IMR-90 (cell line): ENCODE results near the gene AFF2. TPM values are rescaled to one million over a fixed set of nuclear protein-coding genes. Genes with fewer than 3 reads are reported as not detected.

ENCODE experiments used
- ATAC-seq: fragments of 200-7000 bp; cut with Tn5 transposase; 2 replicates; pipeline ENCODE4 v1.9.1; 2020; ENCODE audit warnings: low read depth, mild to moderate bottlenecking, moderate library complexity
- BruUV-seq: library from RNA; stranded (reverse); fragments of 400-500 nt; replicated peaks from 2 replicates; lab custom pipeline; 2021; lab: Mats Ljungman, UMichigan
- CTCF ChIA-PET: fragments of 300-600 bp; formaldehyde crosslinking; extraction: SDS; loops from one replicate; lab custom pipeline; 2021; ENCODE audit warnings: antibody characterized with exemption; lab: Yijun Ruan, JAX
- POLR2A ChIA-PET: fragments of 300-600 bp; sonication (Branson Sonifier 250); formaldehyde crosslinking; loops from one replicate; lab custom pipeline; 2022; ENCODE audit warnings: antibody characterized with exemption; ENCODE audit not compliant: unreplicated experiment; lab: Charles Lee
- DNase-seq: peaks from one replicate; pipeline ENCODE4 v3.0.0; 2013
- H2AFZ ChIP-seq: replicated peaks from 2 replicates; pipeline ENCODE3; 2013; ENCODE audit warnings: low read length, mild to moderate bottlenecking; ENCODE audit not compliant: poor library complexity
- H2AK5ac ChIP-seq: 2 replicates; pipeline ENCODE4 v1.6.1; 2013; ENCODE audit warnings: low read depth, low read length, inconsistent platforms
- H2AK9ac ChIP-seq: replicated peaks from 2 replicates; pipeline ENCODE3; 2013; ENCODE audit warnings: mild to moderate bottlenecking, low read depth, low read length, moderate library complexity; ENCODE audit not compliant: poor library complexity
- H2BK120ac ChIP-seq: 2 replicates; pipeline ENCODE4 v1.6.1; 2013; ENCODE audit warnings: low read depth, low read length, inconsistent platforms
- H2BK15ac ChIP-seq: 3 replicates; pipeline ENCODE4 v1.6.1; 2013; ENCODE audit warnings: low read depth, low read length, inconsistent platforms
- H2BK20ac ChIP-seq: 2 replicates; pipeline ENCODE4 v1.6.1; 2013; ENCODE audit warnings: low read depth, mild to moderate bottlenecking, inconsistent platforms, low read length, moderate library complexity
- H2BK5ac ChIP-seq: 2 replicates; pipeline ENCODE4 v1.6.1; 2013; ENCODE audit warnings: mild to moderate bottlenecking, low read depth, low read length, inconsistent platforms; ENCODE audit not compliant: poor library complexity, severe bottlenecking
- H3K14ac ChIP-seq: replicated peaks from 2 replicates; pipeline ENCODE4 v1.6.1; 2013; ENCODE audit warnings: low read depth, low read length, inconsistent platforms
- H3K18ac ChIP-seq: 2 replicates; pipeline ENCODE4 v1.6.1; 2013; ENCODE audit warnings: low read depth, low read length, control low read depth
- H3K23ac ChIP-seq: 2 replicates; pipeline ENCODE4 v1.6.1; 2013; ENCODE audit warnings: low read depth, low read length, inconsistent platforms
- H3K27ac ChIP-seq: 2 replicates; pipeline ENCODE4 v1.5.1; 2013; ENCODE audit warnings: mild to moderate bottlenecking, control low read depth, low read length; ENCODE audit not compliant: insufficient read depth
- H3K27me3 ChIP-seq: 2 replicates; pipeline ENCODE4 v1.6.1; 2013; ENCODE audit warnings: low read length; ENCODE audit not compliant: control insufficient read depth, insufficient read depth
- H3K36me3 ChIP-seq: 2 replicates; pipeline ENCODE4 v1.6.1; 2013; ENCODE audit warnings: low read length, mixed read lengths; ENCODE audit not compliant: control insufficient read depth, insufficient read depth
- H3K4ac ChIP-seq: 2 replicates; pipeline ENCODE4 v1.6.1; 2013; ENCODE audit warnings: low read depth, low read length, inconsistent platforms
- H3K4me1 ChIP-seq: 2 replicates; pipeline ENCODE4 v1.6.1; 2013; ENCODE audit warnings: low read length, mixed read lengths; ENCODE audit not compliant: control insufficient read depth, insufficient read depth
- H3K4me2 ChIP-seq: 2 replicates; pipeline ENCODE4 v1.6.1; 2013; ENCODE audit warnings: low read depth, mild to moderate bottlenecking, control low read depth, low read length, moderate library complexity
- H3K4me3 ChIP-seq: 2 replicates; pipeline ENCODE4 v1.5.1; 2013; ENCODE audit warnings: low read depth, mild to moderate bottlenecking, control low read depth, low read length, moderate library complexity; ENCODE audit not compliant: insufficient read depth
- H3K56ac ChIP-seq: 2 replicates; pipeline ENCODE4 v1.6.1; 2013; ENCODE audit warnings: low read length, inconsistent platforms; ENCODE audit not compliant: insufficient read depth; ENCODE audit errors: extremely low read depth
- H3K79me1 ChIP-seq, 2 experiments: 2 replicates each; pipeline ENCODE4 v1.6.1; 2013; ENCODE audit warnings: low read length in 2 of 2, inconsistent platforms in 1 of 2, low read depth in 1 of 2
- H3K9ac ChIP-seq: 2 replicates; pipeline ENCODE4 v1.6.1; 2013; ENCODE audit warnings: low read depth, low read length, control low read depth
- H3K9me1 ChIP-seq: 2 replicates; pipeline ENCODE4 v1.6.1; 2013; ENCODE audit warnings: low read length, inconsistent platforms; ENCODE audit not compliant: insufficient read depth
- H3K9me3 ChIP-seq: 2 replicates; pipeline ENCODE4 v1.6.1; 2013; ENCODE audit warnings: low read length; ENCODE audit not compliant: control insufficient read depth, insufficient read depth
- H4K20me1 ChIP-seq: 2 replicates; pipeline ENCODE4 v1.6.1; 2013; ENCODE audit warnings: low read length, inconsistent platforms; ENCODE audit not compliant: insufficient read depth
- H4K5ac ChIP-seq: 2 replicates; pipeline ENCODE4 v1.6.1; 2013; ENCODE audit warnings: mild to moderate bottlenecking, low read depth, low read length, control low read depth
- H4K8ac ChIP-seq, 2 experiments: 2 replicates each; pipeline ENCODE4 v1.6.1; 2013; ENCODE audit warnings: low read depth in 2 of 2, low read length in 2 of 2, control low read depth in 1 of 2, inconsistent platforms in 1 of 2
- H4K91ac ChIP-seq: 2 replicates; pipeline ENCODE4 v1.6.1; 2013; ENCODE audit warnings: low read depth, low read length, inconsistent platforms; ENCODE audit not compliant: insufficient read depth
- MAZ ChIP-seq: IDR thresholded peaks from 2 replicates; pipeline ENCODE4 v1.6.1; 2012; ENCODE audit warnings: low read depth, mild to moderate bottlenecking, low read length, improper control_type of control experiment, moderate library complexity, borderline replicate concordance
- WGBS, 2 experiments: methylation state at CpG; one replicate each; pipeline versions ENCODE4 v1.1.5 to v1.1.7; 2013; ENCODE audit warnings: missing lambda C conversion rate in 2 of 2; ENCODE audit not compliant: insufficient read length in 1 of 2; ENCODE audit errors: extremely low coverage in 2 of 2; 5-methylcytosine and 5-hydroxymethylcytosine counted together
- dilution Hi-C: fragments of 300-500 bp; cut with HindIII; formaldehyde crosslinking; loops from one replicate; pipeline ENCODE4 v1.14.3; 2018; ENCODE audit warnings: low sequenced_read_pairs; ENCODE audit not compliant: unreplicated experiment
- in situ Hi-C: fragments of 300-500 bp; cut with MboI; formaldehyde crosslinking; loops from 3 replicates; pipeline ENCODE4 v1.14.3; 2019; ENCODE audit warnings: low sequenced_read_pairs, inconsistent platforms, mixed read lengths
- intact Hi-C: fragments of 100-400 bp; cut with micrococcal nuclease; formaldehyde crosslinking; loops from 2 replicates; pipeline ENCODE4 v1.10.0; 2022
- polyA plus RNA-seq, 3 experiments: library from polyadenylated mRNA; depleted of rRNA; stranded (reverse); fragments of >200 nt; gene quantifications; 2 replicates each; pipeline ENCODE4 v1.2.3, GENCODE V29; 2012; ENCODE audit warnings: low replicate concordance in 1 of 3
- total RNA-seq: library from RNA; depleted of rRNA; stranded (reverse); fragments of >200 nt; gene quantifications from 2 replicates; pipeline ENCODE4 v1.2.3, GENCODE V29; 2012

The AFF2 gene
- total and polyA plus RNA-seq, 2 of the 4 experiments (the other 2 are of a cell fraction) = 0.15 to 0.72 TPM

DNA sequence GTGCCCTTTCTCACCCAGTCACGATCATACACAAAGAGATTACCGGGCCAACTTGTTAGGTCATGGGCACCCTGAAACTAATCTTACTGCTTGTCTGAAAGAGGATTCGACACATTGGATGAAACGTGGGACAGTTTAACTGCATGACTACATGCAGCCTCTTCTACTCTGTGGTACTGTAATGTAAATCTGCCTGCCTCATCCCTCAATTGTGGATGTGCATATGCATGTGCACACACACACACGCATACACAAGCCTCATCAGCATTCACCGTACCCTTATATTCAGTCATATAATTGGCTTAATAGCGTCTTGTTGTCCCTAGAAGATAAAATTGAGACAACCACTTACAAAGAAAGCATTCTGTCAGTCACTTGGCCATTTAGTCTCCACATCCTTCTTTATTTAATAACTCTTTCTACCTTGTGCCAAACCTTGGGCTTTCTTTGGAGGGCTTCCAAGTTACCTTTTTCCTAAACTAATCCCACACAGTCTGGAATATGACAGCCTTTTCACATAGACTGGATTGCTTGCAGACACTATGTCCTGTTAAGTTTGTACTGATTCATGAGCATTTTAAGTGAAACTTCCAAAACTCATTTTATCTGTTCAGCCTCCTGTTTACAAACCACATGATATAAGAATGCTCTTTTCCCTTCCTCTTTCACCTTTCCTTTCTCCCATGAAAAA is 132.9 kb downstream of the AFF2 start:
- no CpG with 5 or more reads among the region's 7 CpGs for WGBS, 2 experiments

More for the DNA sequence above, 132.9 kb downstream of the AFF2 start:
- ATAC-seq (no peak), DNase-seq (no peak)
- H4K91ac ChIP-seq = no peak overlapping the region
- H3K4me1 ChIP-seq = no peaks in the 10 kb centered on the region
- no peak overlapping the region for H3K4me3 ChIP-seq
- no peak overlapping the region for H3K4me2 ChIP-seq
- no peak overlapping the region for H3K56ac ChIP-seq
- no peak overlapping the region for H2AK9ac ChIP-seq
- no peak overlapping the region for H4K8ac ChIP-seq
- H2BK5ac ChIP-seq = no peak overlapping the region
- no peaks in the 10 kb centered on the region for H3K27me3 ChIP-seq
- H2AFZ ChIP-seq = no peak overlapping the region
- no peaks in the 10 kb centered on the region for H3K9me1 ChIP-seq
- H3K79me1 ChIP-seq = no peaks in the 10 kb centered on the region
- H3K23ac ChIP-seq = no peak overlapping the region
- dilution Hi-C loops = no loop called here
- H4K5ac ChIP-seq = no peak overlapping the region
- no peak overlapping the region for H2BK20ac ChIP-seq
- no peak overlapping the region for H3K27ac ChIP-seq
- no peaks in the 10 kb centered on the region for H3K36me3 ChIP-seq
- H3K14ac ChIP-seq = no peak overlapping the region
- H3K18ac ChIP-seq = no peak overlapping the region
- H3K4ac ChIP-seq = no peak overlapping the region
- H3K9me3 ChIP-seq = no peaks in the 10 kb centered on the region
- H2BK15ac ChIP-seq = no peak overlapping the region
- H3K9ac ChIP-seq = no peak overlapping the region
- POLR2A ChIA-PET = no interaction called here
- no TSS peak for BruUV-seq
- H4K20me1 ChIP-seq = no peaks in the 10 kb centered on the region
- CTCF ChIA-PET = no interaction called here
- no peak for TF ChIP-seq MAZ
- H2BK120ac ChIP-seq = no peak overlapping the region
- intact Hi-C loops = no loop called here
- in situ Hi-C loops = no loop called here
- no peak overlapping the region for H2AK5ac ChIP-seq
